HG02943 (cell line): Measurements from ENCODE around the gene DAB1.

ENCODE experiments used
- ATAC-seq: cut with Tn5 transposase; IDR thresholded peaks from one replicate; pipeline ENCODE4 v1.9.1; 2021; ENCODE audit warnings: mild to moderate bottlenecking, low read depth, moderate library complexity; ENCODE audit not compliant: unreplicated experiment

Gene DAB1

GRCh38 chr1:57420981-57421785, 2.7 kb downstream of the DAB1 start:
- no peak for ATAC-seq

GRCh38 chr1:57418971-57419370, 4.9 kb downstream of the DAB1 start:
- no peak for ATAC-seq

DNA sequence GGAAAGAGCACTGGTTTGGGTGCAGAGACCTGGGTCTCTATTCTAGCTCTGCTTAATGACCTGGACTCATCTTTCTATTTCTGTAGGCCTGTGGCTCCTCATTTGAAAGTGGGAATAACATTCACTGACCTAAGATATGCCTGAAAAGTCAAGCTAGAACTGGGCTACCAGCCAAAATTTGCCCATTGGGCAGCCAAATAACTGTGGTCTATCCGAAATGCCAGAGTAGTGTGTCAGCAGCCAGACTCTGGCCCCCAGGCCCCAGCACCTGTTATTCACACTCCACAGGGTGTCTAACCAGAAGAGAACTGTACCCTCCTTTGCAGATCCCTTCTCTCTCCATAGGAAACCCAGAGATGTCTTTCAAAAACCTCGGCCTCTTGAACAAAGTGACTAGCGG, 12.6 kb downstream of the DAB1 start:
- no peak for ATAC-seq

DNA sequence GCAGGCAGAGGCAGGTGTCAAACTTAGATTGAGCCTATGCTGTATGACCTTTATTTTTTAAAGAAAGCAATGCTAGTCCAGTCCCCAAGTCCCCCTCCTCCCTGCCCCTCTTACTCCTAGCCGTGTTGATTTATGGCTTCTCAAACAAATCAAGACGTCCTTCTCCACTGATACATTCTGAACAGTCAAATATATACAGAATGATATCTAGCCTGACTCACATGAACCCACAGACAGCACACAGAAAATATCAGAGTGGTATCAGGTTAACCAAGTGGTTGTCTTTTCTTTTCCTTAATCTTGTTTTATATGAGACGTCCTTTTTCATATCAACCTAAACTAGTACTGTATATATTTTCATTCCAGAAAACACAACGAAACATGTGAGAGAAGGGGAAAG, 13.4 kb downstream of the DAB1 start:
- ATAC-seq = no peak

GRCh38 chr1:57407928-57408327, 15.9 kb downstream of the DAB1 start:
- ATAC-seq = no peak

DNA sequence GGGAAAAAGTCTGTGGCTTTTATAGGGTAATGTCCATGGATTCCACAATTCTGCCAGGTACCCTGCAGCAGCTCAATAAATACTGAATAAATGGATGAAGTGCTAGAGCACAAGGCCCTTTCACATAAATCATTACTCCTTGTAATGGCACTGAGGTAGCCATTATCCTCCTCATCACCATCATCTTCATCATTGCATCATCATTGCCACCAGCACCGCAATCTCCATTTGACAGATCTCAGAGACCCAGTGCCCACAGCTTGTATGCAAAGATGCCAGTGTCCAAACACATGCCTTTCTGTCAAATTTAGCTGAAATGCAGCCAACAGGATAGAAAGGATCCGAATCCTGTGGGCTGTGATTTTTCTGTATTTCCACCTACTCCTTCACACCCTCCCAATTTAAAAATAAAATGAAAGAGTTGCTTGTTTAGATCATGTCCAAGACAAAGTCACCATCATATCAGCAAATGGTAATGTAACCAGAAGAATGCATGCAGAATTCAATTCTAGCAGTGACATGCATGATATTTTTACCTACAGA, 17.4 kb downstream of the DAB1 start:
- no peak for ATAC-seq

GRCh38 chr1:57404884-57405283, 19.0 kb downstream of the DAB1 start:
- no peak for ATAC-seq

DNA sequence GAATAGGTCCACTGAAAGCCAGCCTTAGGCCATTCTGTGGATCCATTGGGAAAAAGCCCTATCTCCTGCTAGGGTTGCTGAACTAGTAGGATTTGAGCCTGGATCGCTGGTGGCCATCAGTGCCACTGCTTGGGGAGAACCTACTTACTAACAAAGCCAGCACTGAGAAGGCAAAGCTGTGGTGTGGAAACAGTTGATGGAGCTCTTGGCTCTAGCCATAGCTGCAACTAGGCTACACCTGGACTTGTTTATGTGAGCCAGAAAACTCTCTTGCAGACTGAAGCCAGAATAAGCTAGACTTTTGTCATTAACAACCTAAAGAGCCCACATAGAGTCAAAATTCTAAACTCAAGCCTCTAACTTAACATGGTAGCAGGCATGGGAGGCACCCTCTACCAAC, 20.7 kb downstream of the DAB1 start:
- no peak for ATAC-seq

DNA sequence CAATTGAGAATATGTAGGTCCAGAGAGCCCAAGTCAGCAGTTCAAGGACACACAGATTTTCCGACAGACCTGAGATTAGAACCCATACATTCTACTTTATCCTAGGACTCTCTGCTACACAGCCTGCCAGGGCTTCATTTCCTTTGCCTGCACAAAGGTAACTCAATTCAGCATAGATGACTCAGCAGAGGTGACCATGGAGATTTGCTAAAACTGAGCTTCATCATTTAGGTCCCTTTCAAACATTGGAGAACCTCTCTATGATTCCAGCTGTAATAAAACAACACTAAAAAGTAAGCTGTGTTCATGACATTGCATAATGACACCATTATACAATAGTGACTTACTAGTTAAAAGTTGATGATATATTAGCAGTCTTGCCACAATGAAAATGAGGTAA, 22.2 kb downstream of the DAB1 start:
- no peak for ATAC-seq

- ATAC-seq = no peak
These were observed 23.8 kb downstream of the DAB1 start for GRCh38 chr1:57400048-57400447.

- ATAC-seq = no peak
These were observed 30.7 kb downstream of the DAB1 start for GRCh38 chr1:57393058-57393584.

GRCh38 chr1:57385336-57385735, 38.5 kb downstream of the DAB1 start:
- ATAC-seq = no peak

DNA sequence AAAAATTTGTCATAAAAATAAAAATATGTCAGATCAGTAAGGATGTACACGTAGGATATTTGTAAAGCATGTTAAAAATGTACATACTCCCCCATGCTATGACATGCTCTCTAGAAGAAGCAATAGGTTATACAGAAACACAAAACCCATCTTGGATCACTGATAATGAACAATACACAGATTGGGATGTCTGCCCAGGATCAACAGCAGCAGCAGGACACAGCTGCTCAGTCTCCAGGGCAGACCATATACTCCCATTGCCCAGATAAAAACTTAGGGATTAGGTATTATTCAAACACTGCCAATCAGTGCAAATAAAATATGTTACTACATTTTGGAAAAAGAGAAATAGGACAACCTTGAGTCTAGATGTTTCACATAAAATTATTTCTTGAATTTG, 39.0 kb downstream of the DAB1 start:
- ATAC-seq = no peak

- ATAC-seq = no peak
These were observed 39.6 kb downstream of the DAB1 start for GRCh38 chr1:57384284-57384683.

GRCh38 chr1:57381871-57382270, 42.0 kb downstream of the DAB1 start:
- ATAC-seq = no peak

- ATAC-seq = no peak
These were observed 42.4 kb downstream of the DAB1 start for GRCh38 chr1:57381426-57381825.

- no peak for ATAC-seq
These were observed 42.9 kb downstream of the DAB1 start for GRCh38 chr1:57380923-57381322.

GRCh38 chr1:57378534-57378933, 45.3 kb downstream of the DAB1 start:
- ATAC-seq = no peak

DNA sequence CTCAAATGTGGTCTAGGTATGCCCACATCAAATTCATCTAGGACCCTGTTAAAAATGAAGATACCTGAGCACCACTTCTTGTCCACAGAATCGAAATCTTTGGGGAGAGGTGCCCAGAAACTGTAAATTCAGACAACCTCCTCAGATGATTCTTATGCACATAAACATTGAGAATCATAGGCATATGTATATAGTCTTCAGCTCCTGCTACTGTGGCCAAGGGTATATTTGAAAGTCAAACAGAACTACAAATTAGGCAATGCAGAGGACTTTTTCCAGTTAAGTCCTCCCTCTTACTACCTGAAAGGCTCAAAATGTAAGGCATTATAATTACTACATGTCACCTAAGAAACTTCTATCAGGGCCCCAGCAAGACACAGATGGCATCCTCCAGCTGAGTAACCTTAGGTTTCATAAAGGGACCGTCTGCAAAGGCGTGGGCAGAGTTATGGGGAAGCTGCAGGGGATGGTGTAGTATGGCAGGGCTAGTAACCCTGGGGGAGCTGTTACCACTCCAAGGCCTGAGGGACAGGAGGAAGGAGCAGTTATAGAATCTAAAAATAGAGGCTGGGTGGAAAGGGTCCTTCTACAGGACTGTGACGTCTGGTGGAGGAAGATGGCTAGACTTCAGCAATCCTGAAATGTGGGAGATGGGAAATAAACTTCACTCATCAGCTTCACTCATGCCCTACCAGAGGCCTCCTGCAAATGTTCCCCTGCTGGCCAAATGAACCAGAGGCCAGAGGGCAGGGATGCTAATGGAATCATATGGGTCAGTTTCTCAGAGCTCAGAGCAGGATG, 46.3 kb downstream of the DAB1 start:
- no peak for ATAC-seq

DNA sequence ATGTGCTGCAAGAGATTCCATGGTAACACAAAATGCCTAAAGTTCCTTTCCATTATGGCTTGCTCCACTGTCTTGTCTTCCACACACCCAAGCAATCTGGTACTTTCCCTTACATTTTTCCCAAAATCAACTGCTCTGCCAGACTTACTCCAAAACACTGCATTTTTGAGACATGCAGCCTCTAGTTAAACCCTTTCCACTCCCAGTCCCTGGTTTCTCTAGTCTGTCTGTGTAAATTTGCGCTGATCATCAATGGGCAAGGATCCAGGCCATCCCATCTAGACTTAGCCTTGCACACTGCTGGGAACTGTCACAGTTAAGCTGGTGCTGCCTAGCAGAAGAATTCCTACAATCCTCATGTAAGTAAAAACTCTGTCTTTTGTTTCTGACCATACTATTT, 47.8 kb downstream of the DAB1 start:
- no peak for ATAC-seq

DNA sequence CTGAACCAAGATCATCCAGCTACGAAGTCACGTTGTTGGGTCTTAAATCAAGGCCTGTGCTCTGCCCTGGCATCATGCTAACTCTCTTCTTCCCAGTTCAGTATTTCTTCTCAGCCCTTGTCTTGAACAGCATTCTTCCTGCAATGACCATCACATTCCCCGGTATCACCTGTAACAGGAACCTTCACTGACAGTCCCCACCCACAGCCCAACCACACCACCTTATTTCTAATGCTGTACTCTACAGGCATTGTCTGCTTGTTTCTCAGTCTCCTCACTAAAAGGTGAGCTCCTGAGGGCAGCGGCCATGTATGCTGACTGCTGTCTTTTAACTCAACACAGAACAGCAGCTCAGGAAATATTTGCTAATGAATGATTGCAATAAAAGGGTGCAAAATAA, 54.0 kb downstream of the DAB1 start:
- ATAC-seq = no peak
